Kidney (tissue), 14 donors: ENCODE measurements around the gene FAAP100. TPM values are rescaled to one million over a fixed set of nuclear protein-coding genes. Genes with fewer than 3 reads are reported as not detected.
A peak's percentile ranks its signal among the peaks of the same experiment; 100 is the strongest.

Source experiments
- DNase-seq, 5 donors: peaks; one replicate each; pipeline ENCODE4 v3.0.0-alpha.2; 2013 to 2020
- FAIRE-seq: peaks from 2 replicates; lab custom pipeline; 2012; peaks lifted over from hg19 to GRCh38; lab: Jason Lieb, UNC
- H3K27ac ChIP-seq, 2 donors: one replicate each; pipeline ENCODE4 v1.7.0; 2013; ENCODE audit warnings: low read depth in 2 of 2, low read length in 2 of 2, inconsistent platforms in 1 of 2
- H3K27me3 ChIP-seq: one replicate; pipeline ENCODE4 v1.7.1; 2013; ENCODE audit warnings: low read length, inconsistent platforms; ENCODE audit not compliant: control insufficient read depth, insufficient read depth
- H3K36me3 ChIP-seq, 3 donors: one replicate each; pipeline versions ENCODE4 v1.7.0 to v1.7.1; 2013; ENCODE audit warnings: low read length in 3 of 3, control low read depth in 1 of 3, inconsistent platforms in 1 of 3; ENCODE audit not compliant: insufficient read depth in 3 of 3, control insufficient read depth in 2 of 3
- H3K4me1 ChIP-seq, 3 donors: one replicate each; pipeline versions ENCODE4 v1.7.0 to v1.7.1; 2013; ENCODE audit warnings: low read length in 3 of 3, inconsistent platforms in 1 of 3, low read depth in 1 of 3; ENCODE audit not compliant: control insufficient read depth in 2 of 3, insufficient read depth in 2 of 3
- H3K4me3 ChIP-seq, 3 donors: one replicate each; pipeline versions ENCODE4 v1.7.0 to v1.8.1; 2013; ENCODE audit warnings: low read length in 3 of 3, control low read depth in 1 of 3, inconsistent platforms in 1 of 3
- H3K9ac ChIP-seq, 3 donors: one replicate each; pipeline versions ENCODE4 v1.7.0 to v1.7.1; 2013; ENCODE audit warnings: low read length in 3 of 3, control low read depth in 1 of 3, inconsistent platforms in 1 of 3
- H3K9me3 ChIP-seq, 3 donors: one replicate each; pipeline versions ENCODE4 v1.7.0 to v1.7.1; 2013; ENCODE audit warnings: low read length in 3 of 3, control low read depth in 1 of 3, inconsistent platforms in 1 of 3; ENCODE audit not compliant: control insufficient read depth in 2 of 3, insufficient read depth in 1 of 3
- intact Hi-C: fragments of 100-400 bp; cut with DNase I; formaldehyde crosslinking; loops from one replicate; pipeline ENCODE4 v1.11.1; 2022
- polyA plus RNA-seq: library from polyadenylated mRNA; stranded (reverse); fragments of 350-450 nt; fragmentation: Illumina TruSeq; extraction: RNeasy Lipid Tissue Mini Kit (QIAGEN cat#74804); gene quantifications from one replicate; pipeline ENCODE4 v1.2.3, GENCODE V29; 2014; ENCODE audit warnings: low read depth, low replicate concordance; ENCODE audit not compliant: insufficient read depth
- total RNA-seq: library from RNA; stranded (reverse); fragmentation: NEBNext Ultra II Directional; extraction: Animal tissue kit (Norgen Biotek cat#: 25700); gene quantifications from one replicate; pipeline ENCODE4 v1.2.1, GENCODE V29; 2021
- TF ChIP-seq, protein P1 (sequence below): IDR thresholded peaks from 3 replicates; pipeline ENCODE4 v1.5.1; 2012; ENCODE audit warnings: mild to moderate bottlenecking, moderate library complexity, borderline replicate concordance; ENCODE audit not compliant: insufficient read depth; ENCODE audit errors: extremely low read depth
- donor health status: control.
- donor health status: control.
- donor health status: control.
- donor health status: control.
- donor health status: control.
- donor health status: DM: yes; HTN: yes; CAD: no.
- donor health status: Normal renal cell carcinoma (clear cell type).

FAAP100 gene
- total and polyA plus RNA-seq, 2 donors from 2014 or later: 13.2 to 28.6 TPM

DNA sequence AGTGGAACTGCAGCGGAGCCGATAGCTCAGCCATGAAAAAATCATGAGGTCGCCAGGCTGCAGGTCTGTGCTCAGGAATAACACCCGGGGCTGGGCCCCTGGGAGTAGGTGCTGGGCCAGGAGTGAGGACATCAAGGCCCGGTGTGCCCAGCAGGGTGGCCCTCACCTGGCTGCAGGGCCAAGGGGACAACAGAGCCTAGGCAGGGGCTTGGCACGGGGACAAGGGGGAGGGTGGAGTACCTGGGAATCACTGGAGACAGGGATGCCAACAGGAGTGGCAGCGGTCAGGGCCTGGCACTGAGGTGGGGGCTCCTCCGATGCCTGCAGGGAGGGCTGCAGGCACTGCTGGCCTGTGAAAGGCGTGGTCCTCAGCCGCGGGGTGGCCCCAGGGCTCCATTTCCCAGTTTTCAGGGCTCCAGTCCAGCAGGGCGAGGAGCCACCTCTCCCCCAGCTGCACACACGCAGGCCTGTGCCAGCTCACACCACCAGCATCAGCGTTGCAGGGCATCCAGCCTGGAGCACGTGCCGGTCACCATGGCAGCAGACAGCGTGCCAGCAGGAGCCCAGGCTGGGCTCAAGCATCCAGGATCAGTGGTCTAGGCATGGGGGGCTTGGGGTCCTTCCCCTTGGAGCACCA lies 28.6 kb downstream of the FAAP100 start:
- DNase-seq (peak in 4 of 5 donors; percentile 59 to 91 (median 72)), FAIRE-seq (no peak)
- no peaks in the 10 kb centered on the region for H3K9me3 ChIP-seq
- H3K27me3 ChIP-seq: no peaks in the 10 kb centered on the region
- H3K9ac ChIP-seq: no peak overlapping the region
- H3K27ac ChIP-seq: no peak overlapping the region
- H3K4me3 ChIP-seq: no peak overlapping the region
- TF ChIP-seq, protein P1, sequence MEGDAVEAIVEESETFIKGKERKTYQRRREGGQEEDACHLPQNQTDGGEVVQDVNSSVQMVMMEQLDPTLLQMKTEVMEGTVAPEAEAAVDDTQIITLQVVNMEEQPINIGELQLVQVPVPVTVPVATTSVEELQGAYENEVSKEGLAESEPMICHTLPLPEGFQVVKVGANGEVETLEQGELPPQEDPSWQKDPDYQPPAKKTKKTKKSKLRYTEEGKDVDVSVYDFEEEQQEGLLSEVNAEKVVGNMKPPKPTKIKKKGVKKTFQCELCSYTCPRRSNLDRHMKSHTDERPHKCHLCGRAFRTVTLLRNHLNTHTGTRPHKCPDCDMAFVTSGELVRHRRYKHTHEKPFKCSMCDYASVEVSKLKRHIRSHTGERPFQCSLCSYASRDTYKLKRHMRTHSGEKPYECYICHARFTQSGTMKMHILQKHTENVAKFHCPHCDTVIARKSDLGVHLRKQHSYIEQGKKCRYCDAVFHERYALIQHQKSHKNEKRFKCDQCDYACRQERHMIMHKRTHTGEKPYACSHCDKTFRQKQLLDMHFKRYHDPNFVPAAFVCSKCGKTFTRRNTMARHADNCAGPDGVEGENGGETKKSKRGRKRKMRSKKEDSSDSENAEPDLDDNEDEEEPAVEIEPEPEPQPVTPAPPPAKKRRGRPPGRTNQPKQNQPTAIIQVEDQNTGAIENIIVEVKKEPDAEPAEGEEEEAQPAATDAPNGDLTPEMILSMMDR: no peak
- peaks cover 0 to 24% (median 2%) of the 10 kb centered on the region in 3 donors for H3K4me1 ChIP-seq
- no peaks in the 10 kb centered on the region for H3K36me3 ChIP-seq
- intact Hi-C loops: no loop called here

DNA sequence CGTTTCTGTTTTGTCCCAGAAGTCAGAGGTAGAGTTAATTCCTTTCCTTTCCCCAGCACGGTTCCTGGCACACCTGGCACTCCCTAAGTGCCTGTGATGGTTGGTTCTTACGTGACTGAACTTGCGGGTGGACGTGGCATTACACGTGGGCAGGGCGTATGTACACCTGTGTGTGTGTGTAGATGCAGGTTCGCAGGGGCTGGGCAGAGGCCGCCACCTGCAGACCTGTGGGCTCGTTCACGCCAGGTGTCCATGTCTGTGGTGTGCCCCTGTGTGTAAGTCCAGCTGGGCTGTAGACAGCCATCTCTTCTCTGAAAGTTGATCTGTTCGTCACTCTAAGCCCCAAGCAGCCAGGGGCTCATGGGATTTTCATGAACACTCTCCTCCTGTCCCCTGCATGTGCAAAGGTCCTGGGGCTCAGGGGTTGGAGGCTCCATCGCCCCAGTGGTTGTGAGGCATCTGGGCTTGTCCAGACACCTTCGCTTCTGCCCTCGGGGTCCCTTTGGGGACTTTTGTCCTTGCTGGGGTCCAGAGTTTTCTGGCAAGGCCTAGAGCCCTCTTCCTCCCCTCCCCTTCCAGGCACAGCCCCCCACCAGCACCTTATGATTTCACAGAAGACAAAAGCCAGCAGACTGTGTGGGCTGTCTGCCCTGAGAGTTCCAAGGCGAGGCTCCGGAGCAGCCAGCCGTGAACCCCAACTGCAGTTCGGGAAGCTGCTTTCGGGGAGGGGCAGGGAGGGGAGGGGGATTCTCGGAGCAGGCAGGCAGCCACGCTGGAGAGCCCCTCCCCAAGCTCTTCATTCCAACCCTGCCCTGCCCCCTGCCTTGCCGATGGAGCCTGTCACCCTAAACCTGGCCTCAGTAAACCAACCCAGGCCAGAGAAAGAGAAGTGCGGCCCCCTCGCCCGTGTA lies 29.4 kb downstream of the FAAP100 start:
- no peak for FAIRE-seq
- Histone ChIP-seq H3K36me3 (no peaks in the 10 kb centered on the region), H3K9ac (no peak overlapping the region), H3K27me3 (no peaks in the 10 kb centered on the region), H3K4me1 (peaks cover 0 to 28% (median 2%) of the 10 kb centered on the region in 3 donors), H3K9me3 (no peaks in the 10 kb centered on the region), H3K4me3 (no peak overlapping the region), H3K27ac (no peak overlapping the region)
- peak; percentile 87 to 96 (median 96) for DNase-seq
- intact Hi-C loops: no loop called here
- TF ChIP-seq, protein P1: peak; percentile 25

DNA sequence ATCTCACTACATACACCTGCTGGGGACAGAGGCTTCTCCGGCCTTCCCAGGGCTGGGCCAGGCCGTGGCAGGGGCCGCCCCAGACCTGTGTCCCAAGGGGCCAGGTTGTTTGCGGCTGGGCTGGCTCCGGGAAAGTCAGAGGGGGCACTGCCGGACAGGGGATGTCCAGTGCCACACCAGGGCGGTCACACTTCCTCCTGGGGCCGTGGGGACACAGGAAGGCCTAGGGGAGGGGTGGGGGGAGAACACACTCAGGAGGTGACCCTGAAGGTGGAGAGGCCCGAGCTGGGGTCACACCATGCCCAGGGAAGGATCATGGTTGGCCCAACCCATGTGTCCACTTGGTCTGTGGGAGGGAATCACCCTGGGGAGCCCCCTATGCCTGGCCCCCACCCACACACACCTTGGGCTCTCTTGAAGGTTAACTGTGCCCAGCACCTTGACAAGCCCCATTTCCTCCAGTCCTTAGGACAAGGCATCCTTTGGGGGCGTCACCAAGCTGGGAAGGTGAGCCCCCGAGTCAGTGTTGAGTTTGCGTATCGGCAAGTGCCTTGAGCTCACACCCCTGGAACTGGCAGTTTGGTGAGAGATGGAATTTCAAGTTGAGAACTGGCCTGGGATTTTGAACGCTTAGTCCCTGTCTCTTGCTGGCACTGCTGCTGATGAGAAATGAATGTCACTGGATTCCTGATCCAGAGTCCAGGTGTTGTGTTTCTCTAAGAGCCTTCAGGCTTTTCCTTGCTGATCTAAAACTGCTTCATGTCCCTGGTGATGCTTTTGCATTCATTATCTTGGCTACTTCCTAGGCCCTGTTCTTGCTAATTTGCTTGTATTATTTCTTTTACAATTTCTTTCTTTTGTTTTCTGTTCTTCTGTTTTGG lies 31.9 kb downstream of the FAAP100 start:
- FAIRE-seq (no peak), DNase-seq (peak in 2 of 5 donors; percentile 66 to 82)
- peak overlapping the region in 1 of 3 donors; percentile 69 for H3K9ac ChIP-seq
- TF ChIP-seq, protein P1: no peak
- H3K36me3 ChIP-seq: no peaks in the 10 kb centered on the region
- no peak overlapping the region for H3K27ac ChIP-seq
- no peaks in the 10 kb centered on the region for H3K9me3 ChIP-seq
- H3K4me1 ChIP-seq: peaks cover 0 to 41% (median 2%) of the 10 kb centered on the region in 3 donors
- no peak overlapping the region for H3K4me3 ChIP-seq
- no peaks in the 10 kb centered on the region for H3K27me3 ChIP-seq
- intact Hi-C loops: no loop called here
